NCI-H1417 treated with DMSO at 0.1 percent for 48 hours (cell line): ENCODE measurements around the gene YWHAE.
A peak's percentile ranks its signal among the peaks of the same experiment; 100 is the strongest.
"Not testable (repeated sequence)": the region's sequence is repeated elsewhere in the genome, so short reads cannot be mapped to it uniquely, and the experiment has no call there.

Source experiments
- DNase-seq: peaks from one replicate; lab custom pipeline; 2025; lab: John Stamatoyannopoulos, UW

The YWHAE gene

DNA sequence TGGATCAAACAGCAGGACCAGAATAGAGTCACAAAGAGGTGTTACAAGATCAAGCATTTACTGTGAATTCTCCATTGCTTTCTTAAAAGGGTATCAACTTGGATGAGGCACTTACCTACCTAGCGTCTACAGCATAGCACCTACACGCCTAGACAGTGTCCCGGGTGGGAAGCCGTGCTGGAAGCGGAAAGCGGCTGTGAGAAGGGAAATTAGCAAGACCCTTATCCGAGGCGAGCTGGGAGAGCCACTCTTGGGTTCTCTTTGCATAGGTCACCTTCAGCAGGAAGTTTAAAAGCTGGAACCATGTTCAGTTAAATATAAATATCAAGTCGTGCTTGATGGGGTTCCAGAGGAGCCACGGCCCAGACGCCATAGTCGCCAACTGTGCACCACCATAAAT lies 74.3 kb downstream of the YWHAE start:
- no peak for DNase-seq

DNA sequence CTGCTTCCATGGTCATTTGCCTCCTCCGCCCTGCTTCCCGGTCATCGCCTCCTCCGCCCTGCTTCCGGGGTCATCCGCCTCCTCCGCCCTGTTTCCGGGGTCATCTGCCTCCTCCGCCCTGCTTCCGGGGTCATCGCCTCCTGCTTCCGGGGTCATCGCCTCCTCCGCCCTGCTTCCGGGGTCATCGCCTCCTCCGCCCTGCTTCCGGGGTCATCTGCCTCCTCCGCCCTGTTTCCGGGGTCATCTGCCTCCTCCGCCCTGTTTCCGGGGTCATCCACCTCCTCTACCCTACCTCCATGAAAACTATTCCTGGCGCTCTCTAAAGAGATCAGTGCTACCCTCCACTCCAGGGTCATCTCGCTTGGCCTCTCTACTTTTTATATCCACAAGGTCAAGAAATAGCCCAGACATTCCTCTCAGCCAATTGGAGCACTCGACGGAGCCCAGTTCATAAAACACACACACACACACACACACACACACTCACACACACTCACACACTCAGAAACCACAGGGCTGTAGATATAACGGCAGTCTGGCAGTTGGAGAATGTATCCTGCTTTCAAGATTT lies 75.7 kb downstream of the YWHAE start:
- DNase-seq = no peak

DNA sequence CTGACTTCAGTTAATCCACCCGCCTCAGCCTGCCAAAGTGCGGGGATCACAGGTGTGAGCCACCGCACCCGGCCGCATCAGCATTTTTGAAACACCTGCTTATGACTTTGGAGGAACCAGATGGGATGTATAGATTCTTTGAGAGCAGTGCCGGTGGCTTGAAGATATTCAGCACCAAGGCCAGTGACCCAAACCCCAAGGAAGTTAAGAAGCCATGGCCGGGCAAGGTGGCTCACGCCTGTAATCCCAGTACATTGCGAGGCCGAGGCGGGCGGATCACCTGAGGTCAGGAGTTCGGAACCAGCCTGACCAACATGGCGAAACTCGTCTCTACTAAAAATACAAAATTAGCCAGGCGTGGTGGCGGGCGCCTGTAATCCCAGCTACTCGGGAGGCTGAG lies 76.7 kb downstream of the YWHAE start:
- DNase-seq = no peak

DNA sequence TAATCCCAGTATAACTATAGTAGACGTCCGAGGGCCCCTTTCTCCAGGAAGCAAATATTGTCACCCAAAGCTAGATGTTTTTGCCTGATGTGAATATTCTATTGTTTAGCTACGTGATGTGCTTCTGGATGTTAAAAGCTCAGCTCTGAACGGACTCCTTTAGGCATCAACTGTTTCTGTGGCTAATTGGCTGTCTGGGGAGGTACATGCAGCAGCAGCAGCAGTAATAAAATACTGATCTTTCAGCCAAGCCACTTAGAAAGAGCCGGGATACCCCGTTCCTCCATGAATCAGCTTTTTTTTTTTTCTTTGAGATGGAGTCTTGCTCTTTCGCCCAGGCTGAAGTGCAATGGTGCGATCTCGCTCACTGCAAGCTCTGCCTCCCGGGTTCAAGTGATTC lies 77.5 kb downstream of the YWHAE start:
- DNase-seq = no peak

DNA sequence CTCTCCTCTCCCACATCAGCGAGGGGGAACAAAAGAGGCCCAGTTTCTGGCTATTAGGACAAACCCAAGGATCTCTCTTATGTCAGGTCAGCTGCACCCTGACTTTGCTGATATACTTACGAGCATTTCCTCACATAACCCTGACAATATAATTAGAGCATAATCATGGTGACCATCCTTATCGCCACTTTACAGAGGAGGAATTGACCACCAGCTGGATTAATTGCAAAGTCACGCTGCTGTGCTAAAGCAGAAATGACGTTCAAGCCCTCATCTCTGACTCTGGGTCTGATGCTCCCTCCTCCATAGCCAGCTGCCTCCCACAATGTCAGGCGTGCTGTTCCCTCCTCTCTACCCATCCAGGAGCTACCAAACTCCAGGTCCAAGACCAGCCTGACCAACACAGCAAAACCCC lies 78.0 kb downstream of the YWHAE start:
- no peak for DNase-seq

DNA sequence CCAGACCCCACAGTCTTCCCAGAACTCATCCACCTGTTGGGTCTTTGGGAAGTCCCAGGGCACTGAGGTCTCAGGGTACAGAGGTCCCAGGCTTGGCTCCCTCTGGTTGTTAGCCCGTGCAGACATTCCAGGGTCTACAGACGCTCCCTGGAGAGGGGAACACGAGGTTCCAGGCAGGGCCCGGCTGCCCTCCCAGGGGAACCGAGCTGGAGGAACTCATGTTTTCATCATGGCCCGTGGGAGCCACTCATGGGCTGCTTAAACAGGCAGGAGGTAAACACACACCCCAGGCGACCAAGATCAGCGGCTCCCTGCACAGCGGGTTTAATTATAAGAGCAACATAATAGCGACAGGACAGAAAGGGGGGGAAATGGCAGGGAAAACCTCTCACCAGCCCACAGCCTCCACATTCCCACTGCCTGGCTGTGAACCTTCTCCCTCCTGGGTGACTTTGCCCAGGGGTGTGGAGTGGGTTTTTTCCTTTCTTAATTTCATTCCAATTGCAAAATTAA lies 84.1 kb downstream of the YWHAE start:
- peak; percentile 57 for DNase-seq

DNA sequence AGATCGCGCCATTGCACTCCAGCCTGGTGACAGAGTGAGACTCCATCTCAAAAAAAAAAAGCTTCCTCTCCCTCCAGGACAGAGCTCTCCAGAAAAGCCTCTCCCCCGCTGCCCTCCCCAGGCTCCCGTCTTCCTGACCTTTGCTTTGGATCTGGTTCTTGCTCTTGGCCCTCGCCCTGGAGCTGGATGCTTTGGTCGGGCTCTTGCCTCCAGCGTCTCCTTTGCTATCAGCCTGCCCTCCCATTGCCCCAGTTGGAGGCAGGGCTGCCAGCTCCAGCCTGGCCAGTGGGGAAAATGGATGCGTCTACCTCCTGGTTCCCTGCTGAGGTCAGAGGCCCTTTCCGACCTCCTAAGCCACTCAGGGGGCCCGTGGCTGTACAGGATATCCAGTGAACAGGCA lies 84.6 kb downstream of the YWHAE start:
- DNase-seq = no peak

DNA sequence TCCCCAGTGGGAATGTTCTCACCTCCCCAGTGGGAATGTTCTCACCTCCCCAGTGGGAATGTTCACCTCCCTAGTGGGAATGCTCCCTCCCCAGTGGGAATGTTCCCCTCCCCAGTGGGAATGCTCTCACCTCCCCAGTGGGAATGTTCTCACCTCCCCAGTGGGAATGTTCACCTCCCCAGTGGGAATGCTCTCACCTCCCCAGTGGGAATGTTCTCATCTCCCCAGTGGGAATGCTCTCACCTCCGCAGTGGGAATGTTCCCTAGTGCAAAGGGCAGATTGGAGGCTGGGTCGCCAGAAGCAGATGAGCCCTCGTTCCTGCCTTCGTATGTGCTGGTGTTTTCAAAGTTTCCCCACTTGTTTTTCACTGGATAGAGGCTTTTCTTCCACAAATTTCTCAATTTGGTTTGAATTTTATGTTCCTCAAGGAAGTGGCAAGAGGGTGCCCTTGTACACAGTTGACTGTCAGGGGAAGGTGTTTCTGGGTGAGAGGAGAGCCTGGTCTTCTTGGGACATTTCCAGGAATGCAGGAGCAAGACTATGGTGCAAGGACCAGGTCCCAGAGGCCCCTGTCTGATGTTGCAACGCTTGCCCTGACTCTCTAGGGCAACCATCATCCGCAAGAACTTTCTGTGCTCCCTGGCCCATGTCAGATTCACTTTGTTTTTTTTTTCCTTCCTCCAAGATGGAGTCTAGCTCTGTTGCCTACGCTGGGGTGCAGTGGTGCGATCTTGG lies 86.6 kb downstream of the YWHAE start:
- no peak for DNase-seq

DNA sequence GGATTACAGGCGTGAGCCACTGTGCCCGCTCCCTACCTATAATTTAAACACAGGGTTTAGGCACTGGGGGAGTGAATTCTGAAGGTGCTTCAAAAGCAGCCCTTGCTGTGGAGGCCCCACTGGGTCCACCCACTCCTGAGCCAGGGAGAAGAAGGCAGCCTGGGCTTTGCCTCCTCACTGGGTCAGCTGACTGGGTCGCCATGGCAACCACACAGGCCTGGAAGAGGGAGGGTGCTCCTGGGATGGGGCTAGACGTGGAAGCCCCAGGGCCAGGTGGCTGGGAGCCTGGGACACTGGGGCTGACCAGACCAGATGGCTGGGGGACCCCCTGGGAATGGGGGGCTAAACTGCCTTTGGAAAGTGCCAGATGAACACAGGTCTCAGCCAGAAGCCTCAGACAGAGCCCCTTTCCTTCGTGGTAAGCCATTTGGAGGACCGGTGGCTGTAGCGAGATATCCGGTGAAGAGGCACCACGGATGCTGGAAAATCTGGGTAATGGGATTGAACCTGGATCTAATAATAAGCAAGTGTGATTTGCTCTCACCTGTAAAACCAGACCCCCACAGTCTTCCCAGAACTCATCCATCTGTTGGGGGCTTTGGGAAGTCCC lies 87.7 kb downstream of the YWHAE start:
- no peak for DNase-seq

DNA sequence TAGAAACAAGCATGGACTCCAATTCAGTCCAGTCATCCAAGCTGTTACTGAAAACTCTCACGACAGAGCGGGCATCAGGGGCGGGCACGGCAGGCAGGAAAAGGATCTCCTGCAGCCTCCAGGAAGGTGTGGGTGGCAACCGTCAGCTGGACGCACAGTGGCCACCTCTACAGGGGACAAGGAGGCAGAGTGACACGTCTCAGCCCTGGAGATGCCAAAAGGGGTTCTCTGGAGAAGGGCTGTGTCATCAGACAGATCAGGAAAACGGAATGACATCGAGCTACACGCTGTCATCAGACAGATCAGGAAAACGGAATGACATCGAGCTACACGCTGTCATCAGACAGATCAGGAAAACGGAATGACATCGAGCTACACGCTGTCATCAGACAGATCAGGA lies 92.2 kb downstream of the YWHAE start:
- DNase-seq = not testable (repeated sequence)

DNA sequence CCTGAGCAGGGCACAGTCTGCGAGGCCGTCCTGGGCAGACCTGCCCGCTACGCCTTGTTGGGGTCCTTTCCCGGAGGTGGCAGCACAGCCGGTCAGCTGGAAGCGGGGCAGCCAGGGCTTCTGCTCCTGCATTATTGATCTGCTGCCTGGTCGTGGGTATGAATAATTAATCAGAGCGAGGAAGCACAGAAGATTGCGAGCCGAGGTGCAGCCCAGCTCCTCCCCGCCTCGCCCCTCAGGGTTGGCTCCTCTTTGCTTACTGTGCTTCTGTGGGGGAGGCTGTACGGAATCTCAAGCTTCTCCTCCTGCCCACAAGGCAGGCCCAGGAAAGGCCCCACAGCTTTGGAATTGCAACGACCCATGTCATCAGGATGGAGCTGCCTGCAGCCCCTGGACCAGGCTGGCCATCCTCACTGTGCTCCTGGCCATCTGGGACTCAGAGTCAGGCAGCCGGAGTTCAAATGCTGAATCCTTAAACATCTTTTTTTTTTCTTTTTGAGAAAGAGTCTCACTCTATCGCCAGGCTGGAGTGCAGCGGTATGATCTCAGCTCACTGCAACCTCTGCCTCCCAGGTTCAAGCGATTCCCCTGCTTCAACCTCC lies 95.0 kb downstream of the YWHAE start:
- DNase-seq = no peak

DNA sequence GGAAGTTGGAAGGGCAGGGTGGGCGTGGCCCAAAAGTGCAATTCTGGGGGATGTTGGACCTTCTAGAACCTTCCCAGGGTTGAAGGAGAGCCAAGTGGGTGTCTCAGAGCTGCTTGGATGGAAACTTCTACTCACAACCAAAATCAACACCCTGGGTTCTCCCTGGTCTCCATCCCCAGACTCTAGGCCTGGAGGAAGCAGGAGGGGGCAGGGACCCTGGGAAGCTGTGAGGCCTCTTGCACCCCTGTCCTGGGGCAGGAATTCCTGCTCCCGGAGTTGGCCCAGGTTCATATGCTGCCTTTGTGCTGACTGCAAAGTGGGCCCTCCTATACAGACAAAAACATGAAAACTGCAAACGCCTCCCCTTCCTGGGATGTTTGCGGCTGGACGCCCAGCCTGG lies 95.5 kb downstream of the YWHAE start:
- DNase-seq = no peak

DNA sequence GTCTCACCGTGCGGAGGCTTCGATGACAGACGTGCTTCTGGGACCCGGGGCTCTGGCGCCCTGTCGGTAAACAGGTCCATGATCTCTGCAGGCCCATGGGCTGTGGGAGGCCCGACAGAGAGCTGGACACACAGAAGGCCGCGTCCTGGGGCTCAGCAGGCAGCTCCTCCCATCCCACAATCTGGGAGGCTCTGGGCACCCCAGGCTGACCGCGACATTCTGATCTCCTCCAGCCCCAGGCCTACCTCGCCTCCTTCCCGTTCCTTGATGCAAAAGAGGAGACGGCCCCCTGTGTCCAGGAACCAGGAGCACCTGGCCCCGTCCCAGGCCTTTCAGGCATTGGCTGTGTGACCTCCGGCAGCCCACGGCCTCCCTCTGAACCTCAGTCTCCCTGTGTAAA lies 97.3 kb downstream of the YWHAE start:
- DNase-seq = no peak

DNA sequence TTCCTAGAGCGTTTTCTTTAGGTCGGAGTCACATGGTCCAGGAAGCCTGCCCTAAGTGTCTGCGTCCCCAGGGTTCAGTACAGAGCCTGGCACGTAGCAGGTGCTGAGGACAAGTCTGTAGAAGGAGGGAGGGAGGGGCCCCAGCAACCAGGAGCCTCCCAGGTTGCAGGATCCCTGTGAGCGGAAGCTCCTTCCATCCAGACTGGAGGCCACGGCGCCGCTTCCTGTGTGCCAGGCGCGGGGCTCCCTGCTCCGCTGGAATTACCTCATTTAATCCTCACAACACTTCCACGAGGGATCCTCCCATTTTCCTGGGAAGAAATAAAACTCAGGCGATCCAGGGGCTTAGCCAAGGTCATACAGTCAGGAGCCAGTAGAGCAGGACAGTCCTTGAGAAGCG lies 98.5 kb downstream of the YWHAE start:
- DNase-seq = no peak

DNA sequence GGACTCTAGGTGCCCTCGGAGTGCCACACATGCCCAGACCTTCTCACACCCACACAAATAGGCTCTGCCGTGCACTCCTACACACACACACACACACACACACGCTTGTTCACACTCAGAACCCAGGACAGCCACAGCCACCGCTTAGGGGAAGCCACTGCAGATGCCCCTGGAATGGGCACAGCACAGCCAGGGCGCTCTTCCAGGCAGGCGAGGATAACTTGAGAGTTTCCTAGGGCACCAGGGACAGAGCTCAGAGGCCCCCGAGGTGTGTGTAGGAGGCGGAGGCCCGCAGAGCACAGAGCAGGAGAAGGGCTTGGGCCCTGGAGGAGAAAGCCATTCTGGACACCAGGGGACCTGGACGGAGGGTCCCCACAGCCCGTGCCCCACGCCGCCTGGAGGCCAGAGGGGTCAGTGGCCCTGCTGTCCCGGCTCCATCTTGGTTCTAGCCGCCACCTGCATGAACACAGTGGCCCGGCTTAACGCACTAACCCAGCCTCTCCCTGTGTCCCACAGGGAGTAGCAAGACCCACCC lies 99.6 kb downstream of the YWHAE start:
- no peak for DNase-seq

DNA sequence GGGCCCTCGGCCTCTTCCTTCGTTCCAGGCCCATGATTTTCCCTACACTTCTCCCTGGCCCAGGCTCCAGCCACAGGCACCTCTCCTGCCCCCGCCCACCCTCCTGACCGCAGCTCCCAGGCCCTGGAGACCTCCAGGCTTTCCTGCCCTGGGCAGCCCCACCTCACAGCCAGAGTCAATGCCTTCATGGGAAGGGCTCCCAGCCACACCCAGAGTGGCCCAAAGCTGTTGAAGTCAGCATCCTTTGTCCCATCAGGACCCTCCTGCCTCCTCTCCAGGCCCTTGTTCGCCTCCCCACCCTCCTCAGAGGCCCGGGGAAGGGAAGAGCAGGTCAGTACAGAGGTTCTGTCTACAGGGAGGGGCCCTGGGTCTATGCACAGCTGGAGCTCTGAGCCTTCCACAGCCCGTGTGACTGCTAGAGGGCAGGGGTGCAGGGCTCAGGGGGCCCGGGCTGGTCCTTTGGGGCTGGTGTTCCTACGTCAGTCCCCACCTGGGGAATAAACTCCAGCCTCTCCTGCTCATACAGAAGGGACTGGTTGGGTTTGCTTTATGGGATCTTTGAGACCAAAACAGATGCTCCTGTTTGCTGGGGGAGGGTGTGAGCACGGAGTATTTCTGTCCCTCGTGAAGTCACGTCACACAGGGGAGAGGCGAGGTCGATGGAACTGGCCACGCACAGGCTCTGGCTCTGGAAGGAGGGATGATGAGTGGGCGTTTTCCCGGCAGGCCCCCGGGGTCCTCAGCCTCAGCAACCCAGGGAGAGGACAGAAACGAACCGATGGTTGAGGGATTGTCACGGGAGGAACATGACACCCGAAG lies 100.3 kb downstream of the YWHAE start:
- DNase-seq = no peak

DNA sequence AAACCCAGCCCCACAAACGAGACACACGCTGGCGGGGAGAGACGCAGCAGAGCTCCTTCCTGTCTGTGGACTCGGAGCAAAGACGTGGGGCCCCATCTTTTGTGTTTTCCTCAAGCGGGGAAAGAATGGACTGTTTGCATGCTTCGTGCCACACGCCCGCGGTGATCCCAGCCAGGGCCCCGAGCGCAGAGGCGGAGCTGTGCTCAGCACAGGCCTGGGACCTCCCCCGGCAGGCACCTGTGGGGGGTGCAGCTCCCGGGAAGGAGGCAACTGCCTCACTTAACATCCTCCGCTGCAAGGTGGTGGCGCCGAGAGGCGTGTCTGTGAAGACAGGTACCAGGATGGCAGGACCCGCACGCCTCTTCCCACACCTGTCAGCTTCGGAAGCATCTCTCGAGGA lies 101.4 kb downstream of the YWHAE start:
- DNase-seq = no peak
